ENCODE results near the gene ARHGEF38. TPM values are rescaled to one million over a fixed set of nuclear protein-coding genes. Genes with fewer than 3 reads are reported as not detected.

The ARHGEF38 gene
- total RNA-seq, 2 donors from 2014 or later = 22.4 to 24.6 TPM

- DNase-seq (no peak), ATAC-seq (no peak)
- no peak overlapping the region for H3K27ac ChIP-seq
- H3K4me3 ChIP-seq = no peak overlapping the region
- peaks cover 53% of the 10 kb centered on the region for H3K4me1 ChIP-seq
- intact Hi-C loops (cut with DNase I) = no loop called here
- H3K9me3 ChIP-seq = no peaks in the 10 kb centered on the region
- 90 to 91% methylated on average over 6 of the region's 6 CpGs for WGBS, 2 donors
- H3K27me3 ChIP-seq = no peaks in the 10 kb centered on the region
- no peaks in the 10 kb centered on the region for H3K36me3 ChIP-seq (replicated peaks in 1 of 2; ENCODE audit: insufficient read depth in 1 of 2, low read depth in 2 of 2)
- no peak for TF ChIP-seq POLR2A (IDR thresholded peaks at IDR 0.05)
Measured at GRCh38 chr4:105596684-105597083, 44.3 kb downstream of the ARHGEF38 start.

GRCh38 chr4:105598052-105598451 is 45.6 kb downstream of the ARHGEF38 start:
- intact Hi-C loops (cut with DNase I) = no loop called here
- no peak for ATAC-seq
- H3K4me3 ChIP-seq = no peak overlapping the region
- peaks cover 53% of the 10 kb centered on the region for H3K4me1 ChIP-seq
- WGBS, 2 donors = 77 to 79% methylated on average over 4 of the region's 4 CpGs
- TF ChIP-seq CTCF (IDR thresholded peaks at IDR 0.05) (no peak), POLR2A (IDR thresholded peaks at IDR 0.05) (no peak)
- no peaks in the 10 kb centered on the region for H3K9me3 ChIP-seq
- H3K36me3 ChIP-seq (replicated peaks in 1 of 2; ENCODE audit: insufficient read depth in 1 of 2, low read depth in 2 of 2) = no peaks in the 10 kb centered on the region
- DNase-seq = no peak
- no peak overlapping the region for H3K27ac ChIP-seq
- no peaks in the 10 kb centered on the region for H3K27me3 ChIP-seq

- 11 to 24% methylated on average over 1 of the region's 1 CpG for WGBS, 2 donors
- peaks cover 46% of the 10 kb centered on the region for H3K4me1 ChIP-seq
- H3K27me3 ChIP-seq = no peaks in the 10 kb centered on the region
- intact Hi-C loops (cut with DNase I) = no loop called here
- H3K36me3 ChIP-seq (replicated peaks in 1 of 2; ENCODE audit: insufficient read depth in 1 of 2, low read depth in 2 of 2) = no peaks in the 10 kb centered on the region
- H3K9me3 ChIP-seq = no peaks in the 10 kb centered on the region
- TF ChIP-seq CTCF (IDR thresholded peaks at IDR 0.05) = no peak
- no peak for TF ChIP-seq POLR2A (IDR thresholded peaks at IDR 0.05)
- no peak for DNase-seq
- no peak for ATAC-seq
- no peak overlapping the region for H3K27ac ChIP-seq
- no peak overlapping the region for H3K4me3 ChIP-seq
Measured at GRCh38 chr4:105598787-105599186, 46.4 kb downstream of the ARHGEF38 start.

- 49 to 60% methylated on average over 3 of the region's 3 CpGs for WGBS, 2 donors
- no peak overlapping the region for H3K27ac ChIP-seq
- ATAC-seq = no peak
Measured at GRCh38 chr4:105599482-105599881, 47.1 kb downstream of the ARHGEF38 start.

GRCh38 chr4:105599932-105600655 is 47.7 kb downstream of the ARHGEF38 start:
- TF ChIP-seq CTCF (IDR thresholded peaks at IDR 0.05) (no peak), POLR2A (IDR thresholded peaks at IDR 0.05) (no peak)
- DNase-seq (no peak), ATAC-seq (no peak)
- no peak overlapping the region for H3K27ac ChIP-seq
- no peaks in the 10 kb centered on the region for H3K9me3 ChIP-seq
- intact Hi-C loops (cut with DNase I) = no loop called here
- no peaks in the 10 kb centered on the region for H3K27me3 ChIP-seq
- 89 to 94% methylated on average over 3 of the region's 3 CpGs for WGBS, 2 donors
- peaks cover 37% of the 10 kb centered on the region for H3K4me1 ChIP-seq
- no peak overlapping the region for H3K4me3 ChIP-seq
- H3K36me3 ChIP-seq (replicated peaks in 1 of 2; ENCODE audit: insufficient read depth in 1 of 2, low read depth in 2 of 2) = no peaks in the 10 kb centered on the region

More at GRCh38 chr4:105599482-105599881, 47.1 kb downstream of the ARHGEF38 start:
- Histone ChIP-seq H3K36me3 (replicated peaks in 1 of 2; ENCODE audit: insufficient read depth in 1 of 2, low read depth in 2 of 2) (no peaks in the 10 kb centered on the region), H3K4me3 (no peak overlapping the region), H3K27me3 (no peaks in the 10 kb centered on the region), H3K9me3 (no peaks in the 10 kb centered on the region), H3K4me1 (peaks cover 39% of the 10 kb centered on the region)
- DNase-seq = no peak
- intact Hi-C loops (cut with DNase I) = no loop called here
- no peak for TF ChIP-seq POLR2A (IDR thresholded peaks at IDR 0.05)
- no peak for TF ChIP-seq CTCF (IDR thresholded peaks at IDR 0.05)

All from body of pancreas (tissue), 4 donors.